KOPT-K1 (cell line): ENCODE data around the gene RIPOR3.

Experiments used
- H3K27ac ChIP-seq: fragments of 200-600 bp; sonication (generic); 2 replicates; pipeline ENCODE4 v1.5.1; 2016; ENCODE audit warnings: antibody characterized with exemption, mild to moderate bottlenecking, low read depth, low read length; ENCODE audit not compliant: poor library complexity, severe bottlenecking
- H3K36me3 ChIP-seq: fragments of 200-600 bp; sonication (generic); 2 replicates; pipeline ENCODE4 v1.5.1; 2017; ENCODE audit warnings: antibody characterized with exemption, mild to moderate bottlenecking, low read length, moderate library complexity; ENCODE audit not compliant: insufficient read depth
- H3K9me3 ChIP-seq: fragments of 200-600 bp; sonication (generic); 2 replicates; pipeline ENCODE4 v1.5.1; 2017; ENCODE audit warnings: antibody characterized with exemption, low read length, mild to moderate bottlenecking; ENCODE audit not compliant: insufficient read depth, poor library complexity, severe bottlenecking

Gene RIPOR3

DNA sequence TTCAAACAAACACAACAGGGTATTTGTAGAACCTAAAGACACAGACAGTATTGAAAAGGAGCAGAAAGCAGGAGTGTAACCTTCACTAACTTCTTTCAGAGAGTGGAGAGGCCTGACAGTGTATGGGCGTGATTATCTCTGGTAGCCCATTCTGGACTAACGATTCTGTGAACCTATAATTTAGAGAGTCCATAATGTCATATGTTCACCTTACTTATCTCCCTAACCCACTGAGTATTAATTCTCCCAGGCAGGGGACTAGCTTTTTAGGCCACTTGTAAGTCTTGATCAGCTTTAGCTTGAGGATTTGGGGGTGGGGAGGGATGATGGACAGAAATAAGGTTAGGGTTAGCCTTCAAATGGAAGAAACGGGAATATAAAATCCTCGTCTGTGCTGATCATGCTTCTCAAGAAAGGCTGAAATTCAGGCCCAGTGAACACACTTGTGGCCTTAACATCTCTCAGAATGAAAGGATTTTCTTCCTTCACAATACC, 37.2 kb upstream of the RIPOR3 start:
- Histone ChIP-seq H3K27ac (no peak overlapping the region), H3K9me3 (no peaks in the 10 kb centered on the region)

GRCh38 chr20:50727792-50728485, 36.6 kb upstream of the RIPOR3 start:
- H3K27ac ChIP-seq = no peak overlapping the region
- H3K36me3 ChIP-seq = no peaks in the 10 kb centered on the region
- H3K9me3 ChIP-seq = no peaks in the 10 kb centered on the region

More for the DNA sequence above, 37.2 kb upstream of the RIPOR3 start:
- H3K36me3 ChIP-seq = no peaks in the 10 kb centered on the region

- H3K9me3 ChIP-seq = no peaks in the 10 kb centered on the region
- no peaks in the 10 kb centered on the region for H3K36me3 ChIP-seq
- no peak overlapping the region for H3K27ac ChIP-seq
These were observed 35.8 kb upstream of the RIPOR3 start for GRCh38 chr20:50726955-50727791.

DNA sequence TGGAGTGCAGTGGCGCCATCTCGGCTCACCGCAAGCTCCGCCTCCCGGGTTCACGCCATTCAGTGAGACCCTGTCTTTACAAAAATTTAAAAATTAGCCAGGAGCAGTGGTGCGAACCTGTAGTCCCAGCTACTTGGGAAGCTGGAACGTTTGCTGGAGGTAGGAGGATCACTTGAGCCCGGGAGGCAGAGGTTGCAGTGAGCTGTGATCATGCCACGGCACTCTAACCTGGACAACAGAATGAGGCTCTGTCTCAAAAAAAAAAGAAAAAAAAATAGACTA, 34.3 kb upstream of the RIPOR3 start:
- no peaks in the 10 kb centered on the region for H3K36me3 ChIP-seq
- no peak overlapping the region for H3K27ac ChIP-seq
- no peaks in the 10 kb centered on the region for H3K9me3 ChIP-seq

DNA sequence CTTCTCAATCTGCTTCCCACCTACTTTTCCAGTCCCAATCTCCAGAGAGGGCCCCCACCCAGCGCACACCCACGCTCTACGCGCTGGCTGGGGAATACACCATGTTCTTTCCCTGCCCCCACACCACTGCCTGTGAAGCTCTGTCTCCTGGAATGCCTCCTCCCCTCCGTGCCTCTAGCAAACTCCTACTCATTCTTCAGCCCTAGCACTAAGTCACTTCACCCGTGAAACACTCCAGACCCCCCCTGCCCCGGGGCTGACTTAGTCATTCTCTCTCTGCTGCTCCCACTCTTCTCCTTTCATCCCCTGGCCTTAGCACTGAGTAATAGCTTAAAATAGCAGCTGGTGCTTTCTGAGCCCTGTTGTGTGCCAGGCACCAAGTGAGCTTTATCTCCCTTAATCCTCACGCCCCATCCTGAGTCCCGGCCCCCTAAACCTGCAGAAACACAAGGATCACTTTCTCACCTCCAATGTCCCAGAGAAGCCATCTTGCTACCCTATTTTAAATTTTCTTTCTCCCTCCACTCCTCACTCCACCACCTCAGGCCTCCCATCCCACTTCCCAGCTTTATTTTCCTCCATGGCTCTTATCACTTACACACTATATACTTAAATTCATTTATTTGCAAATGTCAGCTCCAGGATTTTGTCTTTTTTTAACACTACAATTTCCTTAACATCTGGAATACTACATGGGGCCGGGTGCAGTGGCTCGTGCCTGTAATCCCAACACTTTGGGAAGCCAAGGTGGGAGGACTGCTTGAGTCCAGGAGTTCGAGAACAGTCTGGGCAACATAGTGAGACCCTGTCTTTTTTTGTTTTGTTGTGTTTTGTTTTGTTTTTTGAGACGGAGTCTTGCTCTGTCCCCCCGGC, 33.7 kb upstream of the RIPOR3 start:
- H3K27ac ChIP-seq = no peak overlapping the region
- no peaks in the 10 kb centered on the region for H3K36me3 ChIP-seq
- no peaks in the 10 kb centered on the region for H3K9me3 ChIP-seq

DNA sequence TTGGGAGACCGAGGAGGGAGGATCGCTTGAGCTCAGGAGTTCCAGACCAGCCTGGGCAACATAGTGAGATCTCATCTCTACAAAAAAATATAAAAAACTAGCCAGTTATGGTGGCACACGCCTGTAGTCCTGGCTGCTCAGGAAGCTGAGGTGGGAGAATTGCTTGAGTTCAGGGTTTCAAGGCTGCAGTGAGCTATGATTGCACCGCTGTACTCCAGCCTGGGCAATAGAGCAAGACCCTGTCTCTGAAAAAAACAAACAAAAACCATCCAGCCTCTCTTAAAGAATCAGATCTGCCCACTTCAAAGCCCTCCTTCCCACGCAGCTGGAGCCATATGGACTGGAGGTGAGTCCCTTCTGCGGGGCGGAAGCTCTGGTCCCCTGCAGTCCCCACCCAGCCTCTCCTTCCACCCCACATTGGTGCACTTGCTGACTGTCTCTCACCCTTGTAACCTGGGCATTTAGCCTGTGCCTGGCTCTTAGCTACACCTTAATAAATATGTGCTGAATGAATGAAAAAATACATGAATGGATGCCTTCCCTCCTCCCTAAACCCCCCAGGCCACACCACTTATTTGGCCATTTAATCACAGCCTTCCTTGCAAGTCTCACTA, 32.9 kb upstream of the RIPOR3 start:
- Histone ChIP-seq H3K9me3 (no peaks in the 10 kb centered on the region), H3K27ac (no peak overlapping the region)

DNA sequence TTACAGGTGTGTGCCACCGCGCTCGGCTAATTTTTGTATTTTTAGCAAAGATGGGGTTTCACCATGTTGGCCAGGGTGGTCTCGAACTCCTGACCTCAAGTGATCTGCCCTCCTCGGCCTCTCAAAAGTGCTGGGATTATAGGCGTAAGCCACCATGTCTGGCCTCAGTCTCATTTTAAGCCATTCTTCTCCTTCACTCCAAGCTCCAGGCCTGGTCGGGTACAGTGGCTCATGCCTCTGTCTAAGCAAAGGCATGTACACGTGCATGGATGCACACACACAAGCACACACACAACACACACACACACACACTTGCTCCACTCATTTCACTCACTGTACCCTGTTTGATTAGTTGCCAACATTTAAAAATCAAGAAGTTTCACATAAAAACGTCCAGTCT, 32.3 kb upstream of the RIPOR3 start:
- Histone ChIP-seq H3K27ac (no peak overlapping the region), H3K36me3 (no peaks in the 10 kb centered on the region), H3K9me3 (no peaks in the 10 kb centered on the region)

More for the DNA sequence above, 32.9 kb upstream of the RIPOR3 start:
- H3K36me3 ChIP-seq = no peaks in the 10 kb centered on the region

GRCh38 chr20:50722424-50723155, 31.2 kb upstream of the RIPOR3 start:
- H3K9me3 ChIP-seq = no peaks in the 10 kb centered on the region
- no peak overlapping the region for H3K27ac ChIP-seq
- H3K36me3 ChIP-seq = no peaks in the 10 kb centered on the region

DNA sequence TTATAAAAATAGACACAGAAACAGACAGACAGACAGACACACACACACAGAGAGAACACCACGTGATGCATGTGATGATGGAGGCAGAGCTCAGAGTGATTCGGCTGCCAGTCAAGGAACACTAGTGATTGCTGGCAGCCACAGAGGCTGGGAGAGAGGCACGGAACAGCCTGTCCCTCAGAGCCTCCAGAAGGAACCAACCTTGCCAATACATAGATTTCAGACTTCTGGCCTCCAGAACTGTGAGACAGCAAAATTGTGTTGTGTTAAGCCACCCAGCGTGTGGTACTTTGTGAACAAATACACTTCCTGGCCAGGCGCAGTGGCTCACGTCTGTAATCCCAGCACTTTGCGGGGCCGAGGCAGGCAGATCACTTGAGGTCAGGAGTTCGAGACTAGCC, 30.5 kb upstream of the RIPOR3 start:
- H3K9me3 ChIP-seq = no peaks in the 10 kb centered on the region
- H3K36me3 ChIP-seq = no peaks in the 10 kb centered on the region
- H3K27ac ChIP-seq = no peak overlapping the region

- Histone ChIP-seq H3K36me3 (no peaks in the 10 kb centered on the region), H3K9me3 (no peaks in the 10 kb centered on the region), H3K27ac (no peak overlapping the region)
These were observed 29.2 kb upstream of the RIPOR3 start for GRCh38 chr20:50720582-50720981.

- Histone ChIP-seq H3K9me3 (no peaks in the 10 kb centered on the region), H3K27ac (no peak overlapping the region), H3K36me3 (no peaks in the 10 kb centered on the region)
These were observed 28.7 kb upstream of the RIPOR3 start for GRCh38 chr20:50720026-50720425.

- no peak overlapping the region for H3K27ac ChIP-seq
- no peaks in the 10 kb centered on the region for H3K36me3 ChIP-seq
- H3K9me3 ChIP-seq = no peaks in the 10 kb centered on the region
These were observed 28.0 kb upstream of the RIPOR3 start for GRCh38 chr20:50719328-50719727.

DNA sequence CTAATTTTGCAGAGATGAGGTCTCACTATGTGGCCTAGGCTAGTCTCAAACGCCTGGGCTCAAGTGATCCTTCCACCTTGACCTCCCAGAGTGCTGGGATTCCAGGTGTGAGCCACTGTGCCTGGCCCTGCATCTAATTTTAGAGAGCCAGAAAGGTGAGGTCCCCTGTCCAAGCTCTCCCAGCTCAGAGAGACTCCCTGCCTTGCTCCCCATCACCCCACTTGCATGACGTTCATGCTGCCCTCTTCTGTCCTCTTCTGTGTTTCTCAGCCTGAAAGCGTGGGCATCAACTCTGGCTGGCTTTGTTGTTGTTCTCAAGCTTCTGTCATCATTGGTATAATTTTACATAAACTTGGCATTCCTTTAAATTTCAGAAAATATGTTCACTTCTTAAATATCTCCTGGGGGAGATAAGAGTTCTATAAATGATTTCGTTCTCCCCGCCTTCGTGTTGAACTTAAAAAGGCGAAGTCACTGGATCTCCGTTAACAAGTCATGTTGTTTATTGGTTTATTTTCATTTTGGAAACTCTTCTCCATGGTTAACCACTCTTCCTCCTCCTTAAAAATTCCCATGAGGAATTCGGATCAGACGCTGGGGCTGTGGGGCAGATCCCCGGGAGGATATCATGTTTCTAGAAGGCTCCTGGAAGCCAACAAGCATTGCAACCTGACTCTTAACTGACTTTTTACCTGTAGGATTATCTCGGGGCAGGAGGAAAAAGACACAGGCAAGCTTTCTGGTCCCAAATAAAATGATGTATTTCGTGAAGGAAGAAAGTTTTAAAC, 26.8 kb upstream of the RIPOR3 start:
- H3K36me3 ChIP-seq = no peaks in the 10 kb centered on the region
- H3K9me3 ChIP-seq = no peaks in the 10 kb centered on the region
- H3K27ac ChIP-seq = no peak overlapping the region

DNA sequence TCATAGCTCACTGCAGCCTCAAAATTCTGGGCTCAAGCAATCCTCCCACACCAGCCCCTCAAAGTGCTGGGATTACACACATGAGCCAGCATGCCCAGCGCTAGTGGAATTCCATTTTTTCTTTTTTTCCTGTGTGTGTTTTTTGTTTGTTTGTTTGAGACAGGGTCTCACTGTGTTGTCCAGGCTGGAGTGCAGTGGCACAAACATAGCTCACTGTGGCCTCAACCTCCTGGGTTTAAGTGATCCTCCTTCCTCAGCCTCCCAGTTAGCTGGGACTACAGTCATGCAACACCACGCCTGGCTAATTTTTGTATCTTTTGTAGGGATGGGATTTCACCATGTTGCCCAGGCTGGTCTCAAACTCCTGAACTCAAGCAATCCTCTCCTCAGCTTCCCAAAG, 26.0 kb upstream of the RIPOR3 start:
- H3K27ac ChIP-seq = no peak overlapping the region
- no peaks in the 10 kb centered on the region for H3K9me3 ChIP-seq
- H3K36me3 ChIP-seq = no peaks in the 10 kb centered on the region
